GM23338 (cell line): ENCODE data around the gene RGCC. TPM values are rescaled to one million over a fixed set of nuclear protein-coding genes. Genes with fewer than 3 reads are reported as not detected.

Experiments
- ATAC-seq: fragments of 200-7000 bp; cut with Tn5 transposase; 3 replicates; pipeline ENCODE4 v1.9.1; 2020
- DNase-seq: peaks from one replicate; pipeline ENCODE4 v3.0.0-alpha.2; 2015; ENCODE audit warnings: low spot score
- H2AFZ ChIP-seq: fragments of 200-600 bp; sonication (generic); 2 replicates; pipeline ENCODE4 v1.8.0; 2016; ENCODE audit warnings: antibody characterized with exemption, mild to moderate bottlenecking, moderate library complexity
- H3F3A ChIP-seq: fragments of 200-600 bp; sonication (generic); replicated peaks from 2 replicates; pipeline ENCODE4 v1.8.0; 2017; ENCODE audit warnings: antibody characterized with exemption, mixed run types, low read depth
- H3K27ac ChIP-seq: fragments of 200-600 bp; sonication (generic); 2 replicates; pipeline ENCODE4 v1.6.1; 2016; ENCODE audit warnings: low read depth
- H3K27me3 ChIP-seq: fragments of 200-600 bp; sonication (generic); 2 replicates; pipeline ENCODE4 v1.8.0; 2016; ENCODE audit warnings: mild to moderate bottlenecking, mixed run types, moderate library complexity; ENCODE audit not compliant: insufficient read depth
- H3K36me3 ChIP-seq: fragments of 200-600 bp; sonication (generic); 2 replicates; pipeline ENCODE4 v1.8.0; 2016; ENCODE audit warnings: mild to moderate bottlenecking; ENCODE audit not compliant: insufficient read depth
- H3K4me1 ChIP-seq: fragments of 200-600 bp; sonication (generic); 2 replicates; pipeline ENCODE4 v1.8.0; 2016; ENCODE audit warnings: mild to moderate bottlenecking, moderate library complexity; ENCODE audit not compliant: insufficient read depth
- H3K4me2 ChIP-seq: fragments of 200-600 bp; sonication (generic); 2 replicates; pipeline ENCODE4 v1.7.1; 2017; ENCODE audit warnings: mixed run types
- H3K4me3 ChIP-seq: fragments of 200-600 bp; sonication (generic); 2 replicates; pipeline ENCODE4 v1.6.1; 2016; ENCODE audit warnings: mixed run types
- H3K79me2 ChIP-seq: fragments of 200-600 bp; sonication (generic); replicated peaks from 2 replicates; pipeline ENCODE4 v1.8.0; 2017; ENCODE audit warnings: mild to moderate bottlenecking; ENCODE audit not compliant: insufficient read depth
- H3K9me2 ChIP-seq: fragments of 200-600 bp; sonication (generic); 2 replicates; pipeline ENCODE4 v1.8.0; 2017; ENCODE audit not compliant: insufficient read depth
- H4K20me1 ChIP-seq: fragments of 200-600 bp; sonication (generic); replicated peaks from 2 replicates; pipeline ENCODE4 v1.8.0; 2017; ENCODE audit warnings: mild to moderate bottlenecking; ENCODE audit not compliant: insufficient read depth
- H3K27ac Mint-ChIP-seq: 2 replicates; pipeline ENCODE4 v1.8.0; 2020; ENCODE audit warnings: inconsistent platforms, mild to moderate bottlenecking, moderate library complexity, mixed read lengths
- H3K27me3 Mint-ChIP-seq: 3 replicates; pipeline ENCODE4 v1.8.0; 2022; ENCODE audit warnings: low read depth, mild to moderate bottlenecking, moderate library complexity, mixed read lengths, inconsistent platforms; ENCODE audit not compliant: insufficient read depth, poor library complexity
- H3K36me3 Mint-ChIP-seq: 3 replicates; pipeline ENCODE4 v1.8.0; 2021; ENCODE audit warnings: low read depth, mild to moderate bottlenecking, inconsistent platforms, moderate library complexity, mixed read lengths
- H3K4me1 Mint-ChIP-seq: 3 replicates; pipeline ENCODE4 v1.8.0; 2020; ENCODE audit warnings: mild to moderate bottlenecking, inconsistent platforms, mixed read lengths
- H3K4me3 Mint-ChIP-seq: 3 replicates; pipeline ENCODE4 v1.8.0; 2021; ENCODE audit warnings: moderate library complexity, mild to moderate bottlenecking, inconsistent platforms, mixed read lengths
- H3K9me3 Mint-ChIP-seq: 3 replicates; pipeline ENCODE4 v1.8.0; 2020; ENCODE audit warnings: moderate library complexity, mild to moderate bottlenecking, inconsistent platforms, mixed read lengths
- CREB1 ChIP-seq: fragments of 250-450 bp; sonication (Bioruptor Pico); IDR thresholded peaks from 2 replicates; pipeline ENCODE4 v1.5.0; 2020; ENCODE audit warnings: low read depth, mild to moderate bottlenecking, moderate library complexity
- ETS1 ChIP-seq: IDR thresholded peaks from 2 replicates; pipeline ENCODE4 v1.6.1; 2016; ENCODE audit warnings: antibody characterized with exemption
- EZH2 ChIP-seq: fragments of 200-600 bp; sonication (generic); IDR thresholded peaks from one replicate; pipeline ENCODE4 v1.8.0; 2017; ENCODE audit warnings: antibody characterized with exemption, mild to moderate bottlenecking, low read depth; ENCODE audit not compliant: unreplicated experiment
- EZH2phosphoT487 ChIP-seq: fragments of 200-600 bp; sonication (generic); IDR thresholded peaks from one replicate; pipeline ENCODE4 v1.8.1; 2018; ENCODE audit warnings: antibody characterized with exemption; ENCODE audit not compliant: unreplicated experiment
- NANOG ChIP-seq: IDR thresholded peaks from 2 replicates; pipeline ENCODE4 v1.6.1; 2016; ENCODE audit warnings: antibody characterized with exemption, borderline replicate concordance
- REST ChIP-seq: IDR thresholded peaks from one replicate; pipeline ENCODE4 v1.6.1; 2018; ENCODE audit warnings: antibody characterized with exemption; ENCODE audit not compliant: unreplicated experiment
- STAT1 ChIP-seq: IDR thresholded peaks from one replicate; pipeline ENCODE4 v1.6.1; 2016; ENCODE audit warnings: antibody characterized with exemption; ENCODE audit not compliant: unreplicated experiment
- ZNF331 ChIP-seq: fragments of 250-450 bp; sonication (Bioruptor Pico); IDR thresholded peaks from 2 replicates; pipeline ENCODE4 v1.5.0; 2020; ENCODE audit warnings: low read depth, mild to moderate bottlenecking, moderate library complexity
- ZNF462 ChIP-seq: fragments of 250-450 bp; sonication (Bioruptor Pico); IDR thresholded peaks from 2 replicates; pipeline ENCODE4 v1.5.0; 2020; ENCODE audit warnings: mild to moderate bottlenecking, moderate library complexity
- polyA plus RNA-seq: library from polyadenylated mRNA; unstranded; fragments of >200 nt; fragmentation: Nextera tagmentation; extraction: Ambion mirVana; gene quantifications from 2 replicates; pipeline ENCODE4 v1.2.1, GENCODE V29; 2016
- total RNA-seq: library from RNA; depleted of rRNA; stranded (reverse); fragments of >200 nt; shearing (Covaris generic); gene quantifications from 2 replicates; pipeline ENCODE4 v1.2.3, GENCODE V29; 2014

RGCC gene
- total and polyA plus RNA-seq, 2 experiments from 2014 or later = 0.65 to 0.66 TPM

- no peak for TF ChIP-seq REST
- no peak for TF ChIP-seq CREB1 (CRISPR knock-in tag)
- TF ChIP-seq EZH2 = no peak
- no peak for TF ChIP-seq ETS1
- no peak for TF ChIP-seq STAT1
- no peak for TF ChIP-seq ZNF331 (CRISPR knock-in tag)
- no peak for TF ChIP-seq EZH2phosphoT487
Observed at GRCh38 chr13:41453620-41454019, 3.7 kb upstream of the RGCC start (continued).

- H3K4me3 ChIP-seq = no peak overlapping the region
- no peaks in the 10 kb centered on the region for H3K4me1 ChIP-seq
- peaks cover 43% of the 10 kb centered on the region for H3K27me3 Mint-ChIP-seq
- no peak overlapping the region for H3K27ac ChIP-seq
- no peak overlapping the region for H3K4me2 ChIP-seq
- peaks cover 2% of the 10 kb centered on the region; the same call in 1 of the 3 replicates for H3K4me1 Mint-ChIP-seq
- no peaks in the 10 kb centered on the region for H3K79me2 ChIP-seq
- H3F3A ChIP-seq = 0 out of 2 replicates have a peak, but pooled peaks cover 5% of the 10 kb centered on the region
- no peaks in the 10 kb centered on the region for H3K36me3 ChIP-seq
- no peaks in the 10 kb centered on the region for H3K9me2 ChIP-seq
- no peaks in the 10 kb centered on the region for H3K36me3 Mint-ChIP-seq
- DNase-seq (no peak), ATAC-seq (no peak)
- H4K20me1 ChIP-seq = no peaks in the 10 kb centered on the region
- H3K4me3 Mint-ChIP-seq = no peak overlapping the region
- H2AFZ ChIP-seq = no peak overlapping the region
- H3K9me3 Mint-ChIP-seq = peaks cover 8% of the 10 kb centered on the region; the same call in 1 of the 3 replicates
- H3K27ac Mint-ChIP-seq = no peak overlapping the region
- peaks cover 55% of the 10 kb centered on the region for H3K27me3 ChIP-seq
- TF ChIP-seq REST (no peak), CREB1 (CRISPR knock-in tag) (no peak), NANOG (no peak), ZNF331 (CRISPR knock-in tag) (no peak), EZH2phosphoT487 (no peak), EZH2 (no peak), ZNF462 (no peak), STAT1 (no peak)
Observed at GRCh38 chr13:41454170-41454569, 3.2 kb upstream of the RGCC start.
